Memory B cell (primary cell): ENCODE measurements around the gene HDAC10.
"Not testable (repeated sequence)": the region's sequence is repeated elsewhere in the genome, so short reads cannot be mapped to it uniquely, and the experiment has no call there.

Experiments used
- ATAC-seq: fragments of 150-1000 bp; cut with Tn5 transposase; 2 replicates; pipeline ENCODE4 v1.10.0; 2021; ENCODE audit warnings: low read depth, mild to moderate bottlenecking, moderate library complexity
- DNase-seq, 2 donors: peaks; one replicate each; pipeline ENCODE4 v3.0.0; 2022; ENCODE audit warnings: low spot score in 2 of 2
- H3K27ac Mint-ChIP-seq: one replicate; pipeline ENCODE4 v1.8.0; 2022; ENCODE audit warnings: mild to moderate bottlenecking, moderate library complexity, mixed read lengths
- H3K27me3 Mint-ChIP-seq: one replicate; pipeline ENCODE4 v1.8.0; 2022; ENCODE audit warnings: mixed read lengths
- H3K36me3 Mint-ChIP-seq: one replicate; pipeline ENCODE4 v1.8.0; 2022; ENCODE audit warnings: mild to moderate bottlenecking, mixed read lengths
- H3K4me1 Mint-ChIP-seq: one replicate; pipeline ENCODE4 v1.8.0; 2022; ENCODE audit warnings: mixed read lengths
- H3K4me3 Mint-ChIP-seq: one replicate; pipeline ENCODE4 v1.8.0; 2022; ENCODE audit warnings: mild to moderate bottlenecking, moderate library complexity, mixed read lengths
- H3K9me3 Mint-ChIP-seq: one replicate; pipeline ENCODE4 v1.8.0; 2022; ENCODE audit warnings: mixed read lengths

Gene HDAC10

DNA sequence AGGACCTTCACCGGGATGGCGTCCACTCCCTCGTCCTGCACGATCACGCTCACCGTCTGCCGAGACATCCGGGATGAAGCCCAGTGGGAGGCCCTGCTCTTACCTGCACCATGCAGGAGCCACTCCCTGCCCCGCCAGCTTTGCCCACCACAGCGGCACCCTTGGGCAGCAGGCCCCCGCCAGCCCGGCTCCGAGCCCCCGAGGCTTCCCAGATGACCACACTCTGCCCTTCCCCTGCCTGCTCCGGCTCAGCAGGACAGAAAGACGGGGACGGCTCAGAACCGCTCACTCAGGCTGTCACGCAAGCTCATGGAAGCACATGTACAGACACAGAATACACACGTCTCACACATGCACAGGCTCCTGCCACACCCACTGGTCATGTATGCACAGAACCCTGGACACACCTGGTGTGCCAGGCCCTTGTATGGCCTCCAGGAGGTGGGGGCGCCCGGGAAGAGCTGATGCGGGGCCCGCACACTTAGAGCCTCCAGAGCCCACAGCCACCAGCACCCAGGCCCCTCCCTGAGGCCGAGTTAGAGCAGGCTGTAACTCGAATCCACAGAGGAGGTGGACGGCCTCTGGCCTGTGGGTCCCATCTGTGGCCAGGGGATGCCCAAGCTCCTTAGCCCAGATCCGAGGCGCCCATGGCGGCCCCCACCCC lies 28.0 kb upstream of the HDAC10 start:
- H3K36me3 Mint-ChIP-seq: no peaks in the 10 kb centered on the region
- no peaks in the 10 kb centered on the region for H3K27me3 Mint-ChIP-seq
- H3K4me1 Mint-ChIP-seq: peaks cover 6% of the 10 kb centered on the region
- ATAC-seq: no peak
- DNase-seq: no peak
- no peak overlapping the region for H3K27ac Mint-ChIP-seq
- no peak overlapping the region for H3K4me3 Mint-ChIP-seq
- no peaks in the 10 kb centered on the region for H3K9me3 Mint-ChIP-seq

DNA sequence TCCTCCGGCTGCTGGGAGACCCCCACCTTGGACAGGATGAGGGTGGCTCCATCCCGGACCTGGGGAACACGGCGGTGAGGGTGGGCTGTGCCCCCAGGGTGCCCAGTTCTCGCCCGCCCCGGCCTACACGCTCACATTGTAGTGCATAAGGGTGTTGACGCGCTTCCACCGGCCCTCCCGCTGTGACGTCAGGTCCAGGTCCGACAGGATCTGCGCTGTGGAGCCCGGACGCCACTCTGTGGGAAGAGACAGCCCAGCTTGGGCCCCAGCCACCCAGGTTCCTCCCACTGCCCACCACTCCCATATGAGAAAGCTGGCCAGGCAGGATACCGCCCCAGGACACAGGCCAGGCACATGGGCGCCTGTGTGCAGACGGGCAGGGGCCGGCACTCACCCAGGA lies 27.4 kb upstream of the HDAC10 start:
- H3K27me3 Mint-ChIP-seq: no peaks in the 10 kb centered on the region
- peaks cover 9% of the 10 kb centered on the region for H3K4me1 Mint-ChIP-seq
- no peak for ATAC-seq

GRCh38 chr22:50277761-50278160 lies 26.7 kb upstream of the HDAC10 start:
- Mint-ChIP-seq H3K36me3 (no peaks in the 10 kb centered on the region), H3K4me1 (peaks cover 9% of the 10 kb centered on the region), H3K27ac (no peak overlapping the region), H3K9me3 (no peaks in the 10 kb centered on the region), H3K27me3 (peaks cover under 1% of the 10 kb centered on the region), H3K4me3 (no peak overlapping the region)
- ATAC-seq (no peak), DNase-seq (no peak)

More for the DNA sequence above, 27.4 kb upstream of the HDAC10 start:
- no peak for DNase-seq
- Mint-ChIP-seq H3K4me3 (no peak overlapping the region), H3K27ac (no peak overlapping the region), H3K36me3 (no peaks in the 10 kb centered on the region), H3K9me3 (no peaks in the 10 kb centered on the region)

DNA sequence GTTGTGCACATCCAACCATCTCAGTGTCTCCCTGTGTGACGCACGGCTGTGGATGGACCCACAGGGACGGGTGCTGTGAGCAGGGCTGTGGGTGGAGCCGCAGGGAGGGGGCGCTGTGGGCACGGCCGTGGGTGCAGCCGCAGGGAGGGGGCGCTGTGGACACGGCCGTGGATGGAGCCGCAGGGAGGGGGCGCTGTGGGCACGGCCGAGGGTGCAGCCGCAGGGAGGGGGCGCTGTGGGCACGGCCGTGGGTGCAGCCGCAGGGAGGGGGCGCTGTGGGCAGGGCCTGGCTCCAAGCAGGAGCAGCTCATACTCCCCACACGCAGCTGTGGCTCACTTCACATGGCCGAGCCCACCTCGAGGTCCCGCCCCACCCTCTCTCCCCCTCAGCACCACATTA lies 25.1 kb upstream of the HDAC10 start:
- H3K4me1 Mint-ChIP-seq: peaks cover 9% of the 10 kb centered on the region
- DNase-seq (peak; percentile 30 to 79), ATAC-seq (peak; percentile 74)
- H3K4me3 Mint-ChIP-seq: no peak overlapping the region
- H3K36me3 Mint-ChIP-seq: no peaks in the 10 kb centered on the region
- H3K27ac Mint-ChIP-seq: no peak overlapping the region
- H3K27me3 Mint-ChIP-seq: peaks cover 2% of the 10 kb centered on the region
- no peaks in the 10 kb centered on the region for H3K9me3 Mint-ChIP-seq

GRCh38 chr22:50275181-50276055 lies 24.4 kb upstream of the HDAC10 start:
- Mint-ChIP-seq H3K36me3 (no peaks in the 10 kb centered on the region), H3K27me3 (peaks cover 2% of the 10 kb centered on the region), H3K4me3 (no peak overlapping the region), H3K4me1 (peaks cover 12% of the 10 kb centered on the region), H3K27ac (no peak overlapping the region), H3K9me3 (no peaks in the 10 kb centered on the region)
- DNase-seq (no peak), ATAC-seq (no peak)

- H3K4me3 Mint-ChIP-seq: no peak overlapping the region
- peaks cover 12% of the 10 kb centered on the region for H3K4me1 Mint-ChIP-seq
- DNase-seq (no peak), ATAC-seq (no peak)
- no peak overlapping the region for H3K27ac Mint-ChIP-seq
- H3K36me3 Mint-ChIP-seq: no peaks in the 10 kb centered on the region
- no peaks in the 10 kb centered on the region for H3K9me3 Mint-ChIP-seq
- peaks cover 2% of the 10 kb centered on the region for H3K27me3 Mint-ChIP-seq
Measured at GRCh38 chr22:50274771-50275170, 23.7 kb upstream of the HDAC10 start.

- Mint-ChIP-seq H3K36me3 (no peaks in the 10 kb centered on the region), H3K9me3 (no peaks in the 10 kb centered on the region), H3K4me1 (peaks cover 12% of the 10 kb centered on the region), H3K27me3 (peaks cover 2% of the 10 kb centered on the region), H3K27ac (no peak overlapping the region), H3K4me3 (no peak overlapping the region)
- no peak for DNase-seq
- ATAC-seq: peak; percentile 20
Measured at GRCh38 chr22:50274311-50274710, 23.2 kb upstream of the HDAC10 start.

DNA sequence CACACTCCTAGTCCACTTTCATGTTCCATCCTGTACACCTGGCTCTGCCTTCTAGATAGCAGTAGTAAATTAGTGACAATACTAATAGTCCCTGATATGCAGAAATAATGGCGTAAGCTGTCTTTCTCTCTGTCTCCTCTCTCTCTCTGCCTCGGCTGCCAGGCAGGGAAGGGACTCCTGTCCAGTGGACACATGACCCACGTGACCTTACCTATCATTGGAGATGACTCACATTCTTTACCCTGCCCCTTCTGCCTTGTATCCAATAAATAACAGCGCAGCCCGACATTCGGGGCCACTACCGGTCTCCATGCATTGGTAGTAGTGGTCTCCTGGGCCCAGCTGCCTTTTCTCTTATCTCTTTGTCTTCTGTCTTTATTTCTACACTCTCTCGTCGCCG lies 22.7 kb upstream of the HDAC10 start:
- not testable (repeated sequence) for DNase-seq, ATAC-seq, H3K4me3 Mint-ChIP-seq, H3K9me3 Mint-ChIP-seq, H3K27me3 Mint-ChIP-seq, H3K27ac Mint-ChIP-seq, H3K36me3 Mint-ChIP-seq
- H3K4me1 Mint-ChIP-seq: peaks cover 12% of the 10 kb centered on the region

DNA sequence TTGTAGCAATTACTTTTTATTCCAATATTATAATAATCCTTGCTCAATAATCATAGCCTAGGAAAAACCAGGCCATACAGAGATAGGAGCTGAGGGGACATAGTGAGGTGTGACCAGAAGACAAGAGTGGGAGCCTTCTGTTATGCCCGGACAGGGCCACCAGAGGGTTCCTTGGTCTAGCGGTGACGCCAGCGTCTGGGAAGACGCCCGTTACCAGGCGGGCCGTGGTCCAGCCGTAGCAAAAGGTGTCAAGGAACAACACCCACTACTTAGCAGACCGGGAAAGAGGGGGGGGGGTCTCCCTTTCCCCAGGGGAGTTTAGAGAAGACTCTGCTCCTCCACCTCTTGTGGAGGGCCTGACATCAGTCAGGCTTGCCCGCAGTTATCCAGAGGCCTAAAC lies 22.3 kb upstream of the HDAC10 start:
- not testable (repeated sequence) for H3K9me3 Mint-ChIP-seq, H3K27me3 Mint-ChIP-seq, ATAC-seq, H3K4me3 Mint-ChIP-seq, H3K36me3 Mint-ChIP-seq, DNase-seq, H3K27ac Mint-ChIP-seq
- H3K4me1 Mint-ChIP-seq: peaks cover 15% of the 10 kb centered on the region

GRCh38 chr22:50272044-50272802 lies 21.2 kb upstream of the HDAC10 start:
- peaks cover 2% of the 10 kb centered on the region for H3K27me3 Mint-ChIP-seq
- peaks cover 15% of the 10 kb centered on the region for H3K4me1 Mint-ChIP-seq
- H3K4me3 Mint-ChIP-seq: peak overlapping the region; percentile 21
- H3K27ac Mint-ChIP-seq: no peak overlapping the region
- DNase-seq: no peak
- H3K9me3 Mint-ChIP-seq: no peaks in the 10 kb centered on the region
- ATAC-seq: no peak
- H3K36me3 Mint-ChIP-seq: no peaks in the 10 kb centered on the region

DNA sequence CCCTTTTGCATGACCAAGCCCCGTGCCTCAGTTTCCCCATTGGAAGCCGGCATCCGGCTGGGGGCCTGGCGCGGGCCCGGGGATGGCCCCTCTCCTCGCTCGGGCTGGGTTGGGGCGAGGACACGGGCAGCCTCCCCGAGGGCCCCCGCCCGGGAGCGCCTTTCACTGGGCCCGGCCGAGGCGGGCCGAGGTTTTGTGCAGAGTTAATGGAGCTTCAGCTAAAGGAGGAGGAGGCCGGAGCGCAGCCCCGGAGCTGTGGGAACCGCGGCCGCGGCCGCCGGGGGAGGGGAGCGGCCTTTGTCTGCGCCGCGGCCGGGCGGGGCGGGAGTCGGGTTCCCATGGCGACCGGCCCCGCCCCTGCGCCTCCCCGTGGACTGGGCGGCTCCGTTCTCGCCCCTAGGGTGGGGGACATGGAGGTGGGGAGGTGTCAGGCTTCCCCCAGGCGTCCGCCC lies 20.5 kb upstream of the HDAC10 start:
- no peak overlapping the region for H3K27ac Mint-ChIP-seq
- H3K27me3 Mint-ChIP-seq: peaks cover 2% of the 10 kb centered on the region

GRCh38 chr22:50270666-50271394 lies 19.8 kb upstream of the HDAC10 start:
- H3K27ac Mint-ChIP-seq: no peak overlapping the region
- H3K4me1 Mint-ChIP-seq: peaks cover 13% of the 10 kb centered on the region
- no peaks in the 10 kb centered on the region for H3K9me3 Mint-ChIP-seq

More for the DNA sequence above, 20.5 kb upstream of the HDAC10 start:
- DNase-seq (peak; percentile 55 to 60), ATAC-seq (peak; percentile 23)
- Mint-ChIP-seq H3K36me3 (no peaks in the 10 kb centered on the region), H3K4me3 (peak overlapping the region; percentile 27), H3K4me1 (peaks cover 15% of the 10 kb centered on the region), H3K9me3 (no peaks in the 10 kb centered on the region)

DNA sequence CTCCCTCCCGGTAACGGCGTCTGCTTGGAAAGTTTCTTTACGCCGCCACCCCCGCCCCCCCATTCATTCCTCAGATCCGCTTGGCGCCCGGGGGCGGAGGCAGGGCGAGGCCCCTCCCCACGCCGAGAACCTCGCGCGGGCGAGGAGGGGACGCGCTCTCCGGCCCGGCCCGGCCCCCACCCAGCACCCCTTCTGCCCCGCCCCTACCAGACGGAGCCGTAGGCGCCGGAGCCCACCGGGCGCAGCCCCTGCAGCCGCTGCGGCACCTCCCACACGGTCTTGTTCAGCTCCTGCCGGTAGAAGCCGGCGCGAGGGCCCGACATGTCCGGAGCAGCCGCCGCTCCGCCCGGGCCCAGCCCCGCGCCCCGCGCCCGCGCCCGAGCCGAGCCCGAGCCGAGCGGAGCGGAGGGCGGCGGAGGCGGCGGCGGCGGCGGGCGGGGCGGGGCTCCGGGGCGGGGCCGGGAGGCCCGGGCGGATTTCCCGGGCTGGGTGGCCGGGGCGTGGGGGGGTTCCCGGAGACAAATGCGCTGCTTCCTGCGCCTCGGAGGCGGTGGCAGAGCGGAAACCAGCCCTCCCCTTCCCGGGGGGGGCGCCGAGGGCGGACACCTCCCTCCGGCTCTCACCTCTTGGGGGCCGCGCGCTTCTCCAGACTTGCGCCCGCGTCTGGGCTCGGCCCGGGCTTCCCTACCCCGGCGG lies 19.1 kb upstream of the HDAC10 start, which contains the start of gene MAPK11:
MAPK11 (minus strand) TSS at position 411 of the 696 bp plus-strand sequence; CDS start at position 323, 88 bp downstream.
- H3K4me1 Mint-ChIP-seq: peaks cover 14% of the 10 kb centered on the region
- peaks cover 4% of the 10 kb centered on the region for H3K27me3 Mint-ChIP-seq
- no peaks in the 10 kb centered on the region for H3K9me3 Mint-ChIP-seq
- no peak within 1 kb of the TSS for H3K27ac Mint-ChIP-seq
- no peaks in the 10 kb centered on the region for H3K36me3 Mint-ChIP-seq
- peak within 1 kb of the TSS; percentile 80 for H3K4me3 Mint-ChIP-seq
- DNase-seq (peak; percentile 54 to 64), ATAC-seq (peak; percentile 62)

More at GRCh38 chr22:50270666-50271394, 19.8 kb upstream of the HDAC10 start:
- peak; percentile 51 to 76 for DNase-seq
- Mint-ChIP-seq H3K4me3 (peak overlapping the region; percentile 80), H3K27me3 (peaks cover 2% of the 10 kb centered on the region), H3K36me3 (no peaks in the 10 kb centered on the region)
- peak; percentile 45 for ATAC-seq
